Hematopoietic multipotent progenitor cell treated with erythropoietin and hydrocortisone succinate and interleukin-3 and kit ligand, for 6 days (in vitro differentiated cells): ENCODE results near the gene HAUS6.
"Not testable (repeated sequence)": the region's sequence is repeated elsewhere in the genome, so short reads cannot be mapped to it uniquely, and the experiment has no call there.

Experiments
- DNase-seq: peaks from one replicate; pipeline ENCODE4 v3.0.0-alpha.2; 2015

HAUS6 gene, protein sequence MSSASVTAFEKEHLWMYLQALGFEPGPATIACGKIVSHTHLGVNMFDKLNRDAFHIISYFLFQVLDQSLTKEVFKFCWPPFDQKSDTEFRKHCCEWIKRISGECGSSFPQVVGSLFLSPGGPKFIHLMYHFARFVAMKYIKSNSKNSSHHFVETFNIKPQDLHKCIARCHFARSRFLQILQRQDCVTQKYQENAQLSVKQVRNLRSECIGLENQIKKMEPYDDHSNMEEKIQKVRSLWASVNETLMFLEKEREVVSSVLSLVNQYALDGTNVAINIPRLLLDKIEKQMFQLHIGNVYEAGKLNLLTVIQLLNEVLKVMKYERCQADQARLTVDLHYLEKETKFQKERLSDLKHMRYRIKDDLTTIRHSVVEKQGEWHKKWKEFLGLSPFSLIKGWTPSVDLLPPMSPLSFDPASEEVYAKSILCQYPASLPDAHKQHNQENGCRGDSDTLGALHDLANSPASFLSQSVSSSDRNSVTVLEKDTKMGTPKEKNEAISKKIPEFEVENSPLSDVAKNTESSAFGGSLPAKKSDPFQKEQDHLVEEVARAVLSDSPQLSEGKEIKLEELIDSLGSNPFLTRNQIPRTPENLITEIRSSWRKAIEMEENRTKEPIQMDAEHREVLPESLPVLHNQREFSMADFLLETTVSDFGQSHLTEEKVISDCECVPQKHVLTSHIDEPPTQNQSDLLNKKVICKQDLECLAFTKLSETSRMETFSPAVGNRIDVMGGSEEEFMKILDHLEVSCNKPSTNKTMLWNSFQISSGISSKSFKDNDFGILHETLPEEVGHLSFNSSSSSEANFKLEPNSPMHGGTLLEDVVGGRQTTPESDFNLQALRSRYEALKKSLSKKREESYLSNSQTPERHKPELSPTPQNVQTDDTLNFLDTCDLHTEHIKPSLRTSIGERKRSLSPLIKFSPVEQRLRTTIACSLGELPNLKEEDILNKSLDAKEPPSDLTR

GRCh38 chr9:19102631-19103345, at the start of gene HAUS6:
TSS of gene HAUS6 (minus strand) at chr9:19102904. CDS start at chr9:19102651, 253 bp downstream.
- DNase-seq = peak; percentile 99

- DNase-seq = not testable (repeated sequence)
These were observed 49.4 kb upstream of the HAUS6 start for GRCh38 chr9:19152160-19152498.

DNA sequence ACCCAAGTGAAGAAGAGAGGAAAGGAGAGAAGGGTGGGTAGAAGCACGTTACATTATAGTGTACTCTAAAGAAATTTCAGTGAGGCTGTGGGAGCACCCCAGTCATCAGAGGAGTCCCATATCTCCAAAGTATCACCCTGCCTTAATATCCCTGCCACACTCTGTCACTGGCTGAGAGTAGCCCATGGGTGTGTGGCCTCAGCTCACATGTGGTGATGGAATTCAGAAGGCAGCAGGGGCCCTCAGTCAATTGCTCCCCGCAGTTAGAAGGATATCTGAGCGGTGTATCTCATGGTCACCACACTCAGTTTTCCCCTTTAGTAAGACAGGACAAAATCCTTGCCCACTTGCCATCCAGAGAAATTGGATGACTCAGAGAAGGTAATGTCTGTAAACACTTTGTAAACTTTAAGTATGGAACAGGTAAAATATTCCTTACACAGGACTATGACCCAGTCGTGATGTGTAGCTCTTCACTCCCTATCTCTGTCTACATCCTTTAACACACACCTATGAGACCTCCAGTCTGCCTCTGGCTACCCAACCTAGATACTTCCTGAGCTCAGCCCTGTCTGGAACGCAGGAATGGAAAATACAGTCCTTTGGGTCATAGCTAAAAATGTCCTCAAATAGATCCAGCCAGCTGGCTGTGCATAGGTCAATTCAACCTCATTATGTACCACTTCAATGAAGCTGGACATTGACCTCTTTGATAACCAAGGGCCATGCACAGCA, 48.9 kb upstream of the HAUS6 start:
- no peak for DNase-seq

GRCh38 chr9:19149230-19149629, 46.5 kb upstream of the HAUS6 start:
- no peak for DNase-seq

DNA sequence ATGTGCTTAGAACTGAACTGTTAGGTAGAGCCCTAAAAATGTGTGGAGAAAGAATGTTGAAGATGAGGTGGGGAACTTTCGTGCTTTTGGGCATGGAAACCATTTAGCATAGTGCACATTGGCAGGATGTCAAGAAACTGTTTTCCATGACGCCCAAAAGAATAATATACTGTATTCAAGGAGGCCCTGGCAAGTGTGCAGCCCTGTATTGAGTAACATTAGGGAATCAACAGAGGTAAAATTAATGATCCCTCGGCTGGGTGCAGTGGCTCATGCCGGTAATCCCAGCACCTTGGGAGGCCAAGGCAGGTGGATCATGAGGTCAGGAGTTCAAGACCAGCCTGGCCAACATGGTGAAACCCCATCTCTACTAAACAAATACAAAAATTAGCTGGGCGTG, 45.5 kb upstream of the HAUS6 start:
- DNase-seq = no peak

- peak; percentile 49 for DNase-seq
These were observed 43.8 kb upstream of the HAUS6 start for GRCh38 chr9:19146441-19147024.

- DNase-seq = no peak
These were observed 43.2 kb upstream of the HAUS6 start for GRCh38 chr9:19145881-19146280.

DNA sequence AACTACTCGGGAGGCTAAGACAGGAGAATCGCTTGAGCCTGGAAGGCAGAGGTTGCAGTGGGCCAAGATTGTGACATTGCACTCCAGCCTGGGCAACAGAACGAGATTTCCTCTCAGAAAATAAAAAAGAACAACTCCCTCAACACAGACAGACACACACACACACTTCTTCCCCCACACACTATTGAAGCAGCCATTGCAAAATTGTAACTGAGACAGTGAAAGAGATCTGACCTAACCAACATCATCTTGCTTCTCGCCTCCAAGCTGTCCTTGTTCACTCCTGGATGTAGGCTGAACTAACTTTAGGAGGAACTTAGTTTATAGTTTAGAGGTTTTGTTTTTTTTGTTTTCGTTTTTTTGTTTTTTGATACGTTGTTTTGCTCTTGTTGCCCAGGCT, 37.6 kb upstream of the HAUS6 start:
- no peak for DNase-seq

- DNase-seq = peak; percentile 77
These were observed 35.4 kb upstream of the HAUS6 start for GRCh38 chr9:19138084-19138483.

- no peak for DNase-seq
These were observed 34.6 kb upstream of the HAUS6 start for GRCh38 chr9:19137282-19137681.

- no peak for DNase-seq
These were observed 33.4 kb upstream of the HAUS6 start for GRCh38 chr9:19136129-19136528.

DNA sequence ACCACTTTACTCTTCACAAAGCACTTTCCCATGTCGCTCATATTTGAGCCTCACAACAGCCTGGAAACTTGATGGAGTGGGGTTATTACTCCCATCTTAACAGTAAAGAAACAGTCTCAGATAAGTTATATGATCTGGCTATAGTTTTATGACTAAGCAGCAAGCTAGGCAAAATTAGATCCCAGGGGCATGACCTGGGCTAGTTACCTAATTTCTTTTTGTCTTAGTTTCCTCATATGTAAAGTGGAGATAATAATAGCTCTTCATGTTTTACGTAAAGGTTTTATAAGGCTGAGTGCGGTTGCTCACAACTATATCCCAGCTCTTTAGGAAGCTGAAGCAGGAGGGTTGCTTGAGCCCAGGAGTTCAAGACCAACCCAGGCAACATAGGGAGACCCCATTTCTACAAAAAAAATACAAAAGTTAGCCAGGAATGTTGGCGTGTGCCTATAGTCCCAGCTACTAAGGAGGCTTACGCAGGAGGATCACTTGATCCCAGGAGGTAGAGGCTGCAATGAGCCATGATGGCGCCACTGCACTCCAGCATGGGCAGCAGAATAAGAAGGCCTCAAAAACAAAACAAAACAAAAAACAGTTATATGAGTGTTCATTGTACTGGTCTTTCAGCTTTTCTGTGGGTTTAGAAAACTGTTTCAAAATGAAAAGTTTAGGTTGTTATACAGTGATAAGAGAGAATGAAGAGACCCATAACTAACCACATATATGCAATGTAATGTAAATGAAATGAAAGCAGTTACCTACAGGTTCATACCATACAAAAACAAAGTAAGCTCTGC, 31.0 kb upstream of the HAUS6 start:
- DNase-seq = no peak

DNA sequence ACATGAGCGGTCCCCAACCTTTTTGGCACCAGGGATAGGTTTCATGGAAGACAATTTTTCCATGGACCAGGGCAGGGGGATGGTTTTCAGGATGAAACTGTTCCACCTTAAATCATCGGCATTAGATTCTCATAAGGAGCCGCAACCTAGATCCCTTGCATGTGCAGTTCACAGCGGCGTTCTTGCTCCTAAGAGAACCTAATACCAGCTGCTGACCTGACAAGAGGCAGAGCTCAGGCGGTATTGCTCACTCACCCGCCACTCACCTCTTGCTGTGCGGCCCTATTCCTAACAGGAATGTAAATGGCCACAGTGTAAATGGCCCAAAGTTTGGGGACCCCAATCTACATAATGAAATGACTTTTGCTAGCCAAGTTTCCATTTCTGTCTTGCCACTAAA, 27.7 kb upstream of the HAUS6 start:
- DNase-seq = no peak

DNA sequence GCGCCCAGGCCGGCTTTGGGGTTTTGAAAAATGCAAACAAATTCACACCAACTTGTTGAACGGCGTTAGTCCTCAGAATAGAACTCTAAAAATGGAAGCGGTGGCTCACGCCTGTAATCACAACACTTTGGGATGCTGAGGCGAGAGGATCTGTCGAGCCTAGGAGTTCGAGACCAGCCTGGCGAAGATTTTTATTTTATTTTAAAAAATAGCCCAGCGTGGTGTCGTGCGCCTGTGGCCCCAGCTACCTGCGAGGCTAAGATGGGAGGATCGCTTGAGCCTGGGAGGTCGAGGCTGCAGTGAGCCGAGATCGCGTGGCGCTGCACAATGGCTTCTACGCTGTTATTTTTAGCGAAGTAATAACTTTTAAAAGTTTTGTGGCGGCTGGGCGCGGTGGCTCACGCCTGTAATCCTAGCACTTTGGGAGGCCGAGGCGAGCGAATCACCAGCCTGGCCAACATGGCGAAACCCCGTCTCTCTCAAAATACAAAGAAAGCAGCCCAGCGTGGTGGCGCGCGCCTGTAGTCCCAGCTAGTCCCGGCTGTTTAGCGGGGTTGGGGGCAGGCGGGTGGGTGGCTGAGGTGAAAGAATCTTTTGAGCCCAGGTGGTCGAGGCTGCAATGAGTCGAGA, 25.3 kb upstream of the HAUS6 start:
- peak; percentile 50 for DNase-seq

- DNase-seq = no peak
These were observed 21.7 kb upstream of the HAUS6 start for GRCh38 chr9:19124430-19124793.

DNA sequence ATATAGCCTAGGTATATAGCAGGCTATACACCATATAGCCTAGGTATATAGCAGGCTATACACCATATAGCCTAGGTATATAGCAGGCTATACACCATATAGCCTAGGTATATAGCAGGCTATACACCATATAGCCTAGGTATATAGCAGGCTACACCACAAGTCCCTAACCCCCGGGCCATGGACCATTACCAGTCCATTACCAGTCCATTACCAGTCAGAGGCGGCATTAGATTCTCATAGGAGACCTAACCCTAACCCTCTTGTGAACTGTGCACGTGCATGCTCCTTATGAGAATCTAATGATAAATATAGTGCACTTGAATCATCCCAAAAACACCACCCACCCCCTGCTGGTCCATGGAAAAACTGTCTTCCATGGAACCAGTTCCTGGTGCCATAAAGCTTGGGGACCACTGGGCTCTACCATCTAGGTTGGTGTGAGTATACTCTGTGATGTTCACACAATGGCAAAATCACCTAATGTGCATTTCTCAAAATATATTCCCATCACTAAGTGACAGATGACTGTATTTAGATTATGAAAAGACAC, 19.9 kb upstream of the HAUS6 start:
- DNase-seq = no peak

DNA sequence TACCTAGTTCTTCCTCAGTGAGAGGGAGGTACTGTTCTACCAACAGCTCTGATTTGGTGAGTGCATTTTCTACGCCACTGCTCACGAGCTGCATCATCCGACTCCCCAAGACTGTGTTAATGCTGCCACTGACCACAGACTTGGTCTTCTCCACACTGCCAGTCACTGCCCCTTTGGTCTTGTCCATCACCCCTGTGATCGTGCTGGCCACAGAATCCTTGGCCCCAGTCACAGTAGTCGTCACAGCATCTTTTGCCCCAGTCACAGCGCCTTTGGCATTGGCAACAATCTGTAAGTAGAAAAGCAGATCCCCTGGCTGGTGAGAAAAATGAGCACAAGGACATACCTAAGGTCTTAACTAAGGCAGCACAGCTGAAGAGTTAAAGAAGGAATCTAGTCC, 18.2 kb upstream of the HAUS6 start:
- no peak for DNase-seq

DNA sequence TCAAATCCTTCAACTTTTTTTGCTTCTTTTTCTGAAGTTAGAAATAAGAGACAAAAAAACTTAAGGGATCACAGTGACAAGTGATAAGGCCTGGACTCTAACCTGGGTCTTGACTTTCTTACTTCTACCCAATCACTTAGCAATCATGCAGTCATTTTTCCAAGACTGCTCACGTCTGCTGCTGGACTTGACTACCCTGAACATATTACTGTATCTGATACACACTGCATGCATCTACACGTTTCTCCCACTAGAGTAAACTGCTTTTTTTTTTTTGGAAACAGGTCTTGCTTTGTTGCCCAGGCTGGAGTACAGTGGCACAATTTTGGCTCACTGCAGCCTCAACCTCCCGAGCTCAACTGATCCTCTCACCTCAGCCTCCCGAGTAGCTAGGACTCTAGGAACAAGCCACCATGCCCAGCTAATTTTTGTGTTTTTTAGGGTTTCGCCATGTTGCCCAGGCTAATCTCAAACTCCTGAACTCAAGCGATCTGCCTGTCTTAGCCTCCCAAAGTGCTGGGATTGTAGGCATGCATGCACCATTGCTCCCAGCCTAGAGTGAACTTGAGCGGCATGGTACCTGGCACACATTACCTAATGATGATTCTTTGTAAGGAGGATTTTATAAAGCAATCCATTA, 17.2 kb upstream of the HAUS6 start:
- DNase-seq = no peak

GRCh38 chr9:19119246-19119645, 16.5 kb upstream of the HAUS6 start:
- DNase-seq = peak; percentile 42
